Epithelial cell of esophagus (primary cell): ENCODE measurements around the gene UBAP1.
"Not testable (repeated sequence)": the region's sequence is repeated elsewhere in the genome, so short reads cannot be mapped to it uniquely, and the experiment has no call there.

Experiments
- DNase-seq: peaks from one replicate; pipeline ENCODE4 v3.0.0; 2010; ENCODE audit warnings: low read depth
- H3K4me3 ChIP-seq: 2 replicates; pipeline ENCODE4 v1.5.1; 2011; ENCODE audit warnings: mild to moderate bottlenecking, low read length, control low read depth
- TF ChIP-seq, protein P1 (sequence below): IDR thresholded peaks from 2 replicates; pipeline ENCODE4 v1.5.1; 2011; ENCODE audit warnings: low read depth, mild to moderate bottlenecking, low read length, control low read depth, inconsistent platforms; ENCODE audit not compliant: insufficient read depth; ENCODE audit errors: missing control alignments

UBAP1 gene

DNA sequence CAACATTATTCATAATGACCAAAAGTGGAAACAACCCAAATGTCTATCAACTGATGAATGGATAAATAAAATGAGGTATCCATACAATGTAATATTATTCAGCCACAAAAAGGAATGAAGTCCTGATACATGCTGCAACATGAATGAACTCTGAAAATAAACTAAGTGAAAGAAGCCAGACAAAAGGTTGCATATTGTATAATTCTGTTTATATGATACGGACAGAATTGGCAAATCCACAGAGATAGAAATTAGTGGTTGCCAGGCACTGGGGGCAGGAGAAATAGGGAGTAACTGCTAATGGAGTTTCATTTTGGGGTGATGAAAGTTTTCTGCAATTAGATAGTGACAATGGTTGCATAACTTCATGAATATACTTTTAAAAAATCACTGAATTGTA is 103.3 kb downstream of the UBAP1 start:
- DNase-seq: peak; percentile 37
- TF ChIP-seq, protein P1, sequence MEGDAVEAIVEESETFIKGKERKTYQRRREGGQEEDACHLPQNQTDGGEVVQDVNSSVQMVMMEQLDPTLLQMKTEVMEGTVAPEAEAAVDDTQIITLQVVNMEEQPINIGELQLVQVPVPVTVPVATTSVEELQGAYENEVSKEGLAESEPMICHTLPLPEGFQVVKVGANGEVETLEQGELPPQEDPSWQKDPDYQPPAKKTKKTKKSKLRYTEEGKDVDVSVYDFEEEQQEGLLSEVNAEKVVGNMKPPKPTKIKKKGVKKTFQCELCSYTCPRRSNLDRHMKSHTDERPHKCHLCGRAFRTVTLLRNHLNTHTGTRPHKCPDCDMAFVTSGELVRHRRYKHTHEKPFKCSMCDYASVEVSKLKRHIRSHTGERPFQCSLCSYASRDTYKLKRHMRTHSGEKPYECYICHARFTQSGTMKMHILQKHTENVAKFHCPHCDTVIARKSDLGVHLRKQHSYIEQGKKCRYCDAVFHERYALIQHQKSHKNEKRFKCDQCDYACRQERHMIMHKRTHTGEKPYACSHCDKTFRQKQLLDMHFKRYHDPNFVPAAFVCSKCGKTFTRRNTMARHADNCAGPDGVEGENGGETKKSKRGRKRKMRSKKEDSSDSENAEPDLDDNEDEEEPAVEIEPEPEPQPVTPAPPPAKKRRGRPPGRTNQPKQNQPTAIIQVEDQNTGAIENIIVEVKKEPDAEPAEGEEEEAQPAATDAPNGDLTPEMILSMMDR: no peak
- H3K4me3 ChIP-seq: no peak overlapping the region

DNA sequence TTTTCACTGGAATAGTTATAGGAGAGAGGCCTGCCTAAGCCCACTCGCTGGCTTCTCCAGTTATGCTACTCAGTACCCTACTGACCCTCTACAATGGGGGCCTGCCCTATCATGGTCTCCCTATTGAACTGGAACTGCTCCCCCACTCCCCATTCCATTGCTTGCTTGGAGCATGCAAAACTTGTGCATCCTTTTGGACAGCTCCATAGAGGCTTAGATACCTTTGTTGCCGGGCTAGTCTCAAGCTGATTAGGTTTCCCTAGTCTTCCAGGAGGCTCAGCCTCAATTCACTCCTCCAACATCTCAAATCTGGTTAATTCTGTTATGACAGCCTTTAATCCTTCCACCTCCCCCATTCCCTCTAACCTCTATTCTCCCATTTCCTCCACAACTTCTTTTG is 110.3 kb downstream of the UBAP1 start:
- no peak overlapping the region for H3K4me3 ChIP-seq
- no peak for DNase-seq
- TF ChIP-seq, protein P1: no peak

DNA sequence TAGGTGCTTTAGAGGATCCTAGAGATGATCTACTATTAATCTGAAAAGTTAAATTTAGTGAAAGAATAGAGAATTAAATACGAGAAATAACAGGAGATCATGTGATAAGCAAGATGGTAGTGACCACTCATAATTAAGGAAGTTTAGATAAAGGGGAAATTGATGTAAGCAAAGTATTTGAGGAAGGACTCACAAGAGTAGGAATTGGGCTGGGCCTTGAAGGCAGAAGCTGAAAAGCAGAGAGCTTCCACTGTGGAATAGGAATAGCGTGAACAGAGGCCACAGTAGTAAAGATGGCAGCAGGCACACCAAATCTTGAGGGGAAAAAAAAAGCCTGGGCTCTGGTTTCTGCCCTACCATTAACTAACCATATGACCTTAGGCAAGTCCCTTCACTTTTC is 112.2 kb downstream of the UBAP1 start:
- no peak for DNase-seq
- TF ChIP-seq, protein P1: no peak
- no peak overlapping the region for H3K4me3 ChIP-seq

DNA sequence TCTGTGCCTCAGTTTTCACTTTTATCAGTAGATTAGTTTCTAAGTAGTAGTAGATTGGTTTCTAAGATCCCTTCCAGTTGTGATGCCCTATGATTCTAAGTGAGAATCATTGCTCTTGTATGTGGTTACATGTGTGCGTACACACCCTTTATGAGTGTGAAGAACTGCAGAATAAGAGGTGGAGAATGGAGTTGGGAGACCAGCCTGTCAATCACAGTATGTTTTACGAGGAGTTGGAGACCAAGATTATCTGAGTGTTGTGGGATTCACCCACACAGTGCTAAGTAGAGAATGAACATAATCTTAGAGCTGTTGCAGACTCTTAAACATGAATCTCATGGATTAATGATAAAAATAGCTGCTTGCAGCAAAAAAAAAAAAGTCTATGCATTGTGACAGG is 112.6 kb downstream of the UBAP1 start:
- no peak for DNase-seq
- TF ChIP-seq, protein P1: no peak
- no peak overlapping the region for H3K4me3 ChIP-seq

DNA sequence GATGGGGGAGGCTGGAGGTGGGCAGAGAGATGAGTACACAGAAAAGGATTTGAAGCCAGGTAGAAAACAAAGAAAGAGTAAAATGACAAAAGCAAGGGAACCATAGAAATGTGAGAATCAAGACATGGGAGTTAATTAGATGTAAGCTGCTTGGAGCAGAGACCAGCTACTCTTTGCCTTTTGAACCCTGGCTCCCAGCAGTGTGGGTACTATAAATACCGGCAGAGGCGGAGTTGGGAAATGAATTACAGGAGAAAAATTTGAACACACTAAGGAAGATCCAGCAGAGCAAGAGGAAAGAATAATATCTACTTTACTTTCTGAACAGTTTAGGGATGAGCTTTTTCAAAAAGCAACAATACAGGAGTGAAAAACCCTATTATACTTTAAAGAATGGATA is 113.7 kb downstream of the UBAP1 start:
- DNase-seq: no peak
- TF ChIP-seq, protein P1: no peak
- H3K4me3 ChIP-seq: no peak overlapping the region

- H3K4me3 ChIP-seq, DNase-seq: not testable (repeated sequence)
Measured at GRCh38 chr9:34301064-34301463, 122.2 kb downstream of the UBAP1 start.
